Breast epithelium (tissue), 4 donors: ENCODE results near the gene TUNAR. TPM values are rescaled to one million over a fixed set of nuclear protein-coding genes. Genes with fewer than 3 reads are reported as not detected.

Source experiments
- DNase-seq, 2 donors: peaks; one replicate each; pipeline ENCODE4 v3.0.0-alpha.2; 2019; ENCODE audit warnings: low spot score in 2 of 2
- H3K27ac ChIP-seq, 2 donors: fragments of 200-600 bp; sonication (generic) in 1 of 2; one replicate each; pipeline ENCODE4 v1.5.1; 2016 to 2019; ENCODE audit warnings: mild to moderate bottlenecking in 1 of 2
- H3K27me3 ChIP-seq, 2 donors: fragments of 200-600 bp; sonication (generic) in 1 of 2; one replicate each; pipeline versions ENCODE4 v1.5.1 to v1.6.0; 2017 to 2019; ENCODE audit warnings: control low read depth in 1 of 2, mild to moderate bottlenecking in 1 of 2
- H3K36me3 ChIP-seq: fragments of 200-600 bp; one replicate; pipeline ENCODE4 v1.5.1; 2019
- H3K4me1 ChIP-seq, 2 donors: fragments of 200-600 bp; sonication (generic); one replicate each; pipeline ENCODE4 v1.5.1; 2016 to 2019; ENCODE audit warnings: control low read depth in 1 of 2
- H3K4me3 ChIP-seq, 3 donors: fragments of 200-600 bp; sonication (generic); 1 replicate in 2 of 3; 2 replicates in 1 of 3; pipeline ENCODE4 v1.5.1; 2016 to 2019; ENCODE audit warnings: mild to moderate bottlenecking in 3 of 3, moderate library complexity in 2 of 3
- H3K9me3 ChIP-seq, 2 donors: fragments of 200-600 bp; sonication (generic) in 1 of 2; one replicate each; pipeline ENCODE4 v1.5.1; 2016 to 2019; ENCODE audit warnings: control low read depth in 1 of 2
- CTCF ChIP-seq, 3 donors: fragments of 450-650 bp; IDR thresholded peaks; one replicate each; pipeline ENCODE4 v1.5.1; 2016 to 2017; ENCODE audit warnings: antibody characterized with exemption in 3 of 3, mild to moderate bottlenecking in 3 of 3, moderate library complexity in 3 of 3
- POLR2A ChIP-seq: fragments of 450-650 bp; IDR thresholded peaks from one replicate; pipeline ENCODE4 v1.6.1; 2016; ENCODE audit warnings: antibody characterized with exemption, mild to moderate bottlenecking, moderate library complexity
- POLR2AphosphoS5 ChIP-seq, 3 donors: sonication (generic); formaldehyde crosslinking; IDR thresholded peaks; one replicate each; pipeline ENCODE4 v1.6.1; 2017; ENCODE audit warnings: antibody characterized with exemption in 3 of 3
- intact Hi-C: fragments of 100-400 bp; cut with DNase I; formaldehyde crosslinking; loops from one replicate; pipeline ENCODE4 v1.15.1; 2023; ENCODE audit warnings: low total_unique reads
- total RNA-seq, 3 donors: library from RNA; depleted of rRNA; stranded (reverse); fragments of >200 nt; gene quantifications; one replicate each; pipeline ENCODE4 v1.1.0, GENCODE V29; 2016

Gene TUNAR
- total RNA-seq, 3 donors from 2014 or later = 0.15 TPM; not detected in 2

GRCh38 chr14:95920769-95921438 is 44.3 kb downstream of the TUNAR start:
- no peak for TF ChIP-seq POLR2AphosphoS5 (IDR thresholded peaks at IDR 0.05)
- TF ChIP-seq CTCF (IDR thresholded peaks at IDR 0.05) = no peak
- no peak overlapping the region for H3K27ac ChIP-seq
- H3K9me3 ChIP-seq = peaks cover 0 to 4% of the 10 kb centered on the region in 2 donors
- intact Hi-C loops = no loop called here
- H3K36me3 ChIP-seq = no peaks in the 10 kb centered on the region
- no peak overlapping the region for H3K4me3 ChIP-seq
- DNase-seq = no peak
- peaks cover 0 to 25% of the 10 kb centered on the region in 2 donors for H3K27me3 ChIP-seq
- H3K4me1 ChIP-seq = no peaks in the 10 kb centered on the region

- TF ChIP-seq CTCF (IDR thresholded peaks at IDR 0.05) (no peak), POLR2AphosphoS5 (IDR thresholded peaks at IDR 0.05) (no peak), POLR2A (no peak)
- peaks cover 0 to 4% of the 10 kb centered on the region in 2 donors for H3K9me3 ChIP-seq
- no peaks in the 10 kb centered on the region for H3K36me3 ChIP-seq
- H3K4me1 ChIP-seq = no peaks in the 10 kb centered on the region
- intact Hi-C loops = no loop called here
- H3K27ac ChIP-seq = no peak overlapping the region
- DNase-seq = no peak
- H3K27me3 ChIP-seq = peaks cover 0 to 26% of the 10 kb centered on the region in 2 donors
- H3K4me3 ChIP-seq = no peak overlapping the region
Measured at GRCh38 chr14:95922080-95922479, 45.4 kb downstream of the TUNAR start.

GRCh38 chr14:95928751-95929150 is 52.1 kb downstream of the TUNAR start:
- Histone ChIP-seq H3K27me3 (peaks cover 0 to 54% of the 10 kb centered on the region in 2 donors), H3K9me3 (peaks cover 0 to 4% of the 10 kb centered on the region in 2 donors), H3K36me3 (no peaks in the 10 kb centered on the region), H3K4me1 (no peaks in the 10 kb centered on the region), H3K4me3 (no peak overlapping the region), H3K27ac (no peak overlapping the region)
- no peak for DNase-seq
- intact Hi-C loops = no loop called here
- TF ChIP-seq POLR2A = no peak
- no peak for TF ChIP-seq POLR2AphosphoS5 (IDR thresholded peaks at IDR 0.05)
- no peak for TF ChIP-seq CTCF (IDR thresholded peaks at IDR 0.05)

- H3K36me3 ChIP-seq = no peaks in the 10 kb centered on the region
- no peak for DNase-seq
- no peak overlapping the region for H3K4me3 ChIP-seq
- no peaks in the 10 kb centered on the region for H3K4me1 ChIP-seq
- intact Hi-C loops = no loop called here
- no peak for TF ChIP-seq CTCF (IDR thresholded peaks at IDR 0.05)
- TF ChIP-seq POLR2AphosphoS5 (IDR thresholded peaks at IDR 0.05) = no peak
- no peak for TF ChIP-seq POLR2A
- H3K9me3 ChIP-seq = no peaks in the 10 kb centered on the region
- H3K27ac ChIP-seq = no peak overlapping the region
- peaks cover 0 to 31% of the 10 kb centered on the region in 2 donors for H3K27me3 ChIP-seq
Measured at GRCh38 chr14:95931384-95931783, 54.8 kb downstream of the TUNAR start.

- Histone ChIP-seq H3K27me3 (peaks cover 0 to 23% of the 10 kb centered on the region in 2 donors), H3K36me3 (no peaks in the 10 kb centered on the region), H3K27ac (no peak overlapping the region), H3K4me1 (no peaks in the 10 kb centered on the region), H3K9me3 (no peaks in the 10 kb centered on the region), H3K4me3 (no peak overlapping the region)
- DNase-seq = no peak
- intact Hi-C loops = no loop called here
- no peak for TF ChIP-seq CTCF (IDR thresholded peaks at IDR 0.05)
- TF ChIP-seq POLR2AphosphoS5 (IDR thresholded peaks at IDR 0.05) = no peak
- no peak for TF ChIP-seq POLR2A
Measured at GRCh38 chr14:95935228-95935822, 58.7 kb downstream of the TUNAR start.
